NCI-H1092 treated with DMSO at 0.1 percent for 48 hours (cell line): ENCODE data around the gene TRMT44.
"Not testable (repeated sequence)": the region's sequence is repeated elsewhere in the genome, so short reads cannot be mapped to it uniquely, and the experiment has no call there.

Experiments used
- DNase-seq: peaks from one replicate; lab custom pipeline; 2025; lab: John Stamatoyannopoulos, UW

TRMT44 gene

GRCh38 chr4:8407316-8407715 is 33.3 kb upstream of the TRMT44 start:
- no peak for DNase-seq

DNA sequence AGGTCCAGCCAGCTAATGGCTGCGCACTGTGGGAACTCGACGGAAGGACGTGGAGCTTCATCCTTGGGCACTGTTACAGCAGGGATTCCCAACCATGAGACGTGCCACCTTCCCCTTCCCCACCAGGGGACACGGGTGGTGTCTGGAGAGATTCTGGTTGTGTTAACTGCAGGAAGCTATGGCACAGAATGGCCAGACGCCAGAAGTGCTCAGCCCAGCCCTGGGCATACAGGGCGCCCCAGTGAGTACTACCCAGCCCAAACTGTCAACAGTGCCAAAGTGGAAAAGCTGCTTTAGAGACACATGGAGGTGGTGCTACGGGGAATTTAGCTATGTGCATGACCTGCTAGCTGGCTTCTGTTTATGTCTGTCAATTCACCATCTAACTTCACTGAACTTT is 32.8 kb upstream of the TRMT44 start:
- no peak for DNase-seq

GRCh38 chr4:8409264-8410065 is 31.1 kb upstream of the TRMT44 start:
- DNase-seq = no peak

- DNase-seq = no peak
These were observed 30.4 kb upstream of the TRMT44 start for GRCh38 chr4:8410066-8410625.

DNA sequence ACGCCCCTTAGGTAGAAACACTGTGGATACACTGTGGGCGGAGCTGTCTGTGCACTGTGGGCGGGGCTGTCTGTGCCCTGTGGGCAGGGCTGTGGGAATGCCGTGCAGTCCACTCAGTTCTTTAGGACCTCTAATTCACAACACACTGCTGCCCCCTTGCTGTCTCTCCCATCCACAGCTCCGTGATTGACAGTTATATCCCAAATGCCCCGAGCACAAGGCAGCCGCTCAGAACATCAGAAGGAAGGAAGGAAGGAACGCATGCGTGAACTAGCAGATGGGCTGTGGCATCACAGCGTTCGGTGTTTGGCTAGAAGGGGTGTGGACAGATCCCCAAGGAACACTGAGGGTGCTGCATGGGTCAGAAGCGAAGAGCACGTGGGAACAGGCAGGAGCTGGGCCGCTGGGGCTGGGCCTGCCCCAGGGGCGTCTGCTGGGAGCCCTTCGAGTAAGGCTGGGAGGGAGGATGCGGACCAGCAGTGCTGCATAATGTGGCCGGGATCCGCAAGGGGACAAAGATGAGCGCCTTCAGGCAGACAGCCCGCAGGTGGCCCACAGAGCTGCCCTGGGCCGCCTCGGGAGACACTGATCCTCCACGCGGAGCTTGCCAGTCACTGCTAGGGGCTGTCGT is 29.8 kb upstream of the TRMT44 start:
- DNase-seq = peak; percentile 14

GRCh38 chr4:8411351-8412180 is 29.0 kb upstream of the TRMT44 start:
- no peak for DNase-seq

DNA sequence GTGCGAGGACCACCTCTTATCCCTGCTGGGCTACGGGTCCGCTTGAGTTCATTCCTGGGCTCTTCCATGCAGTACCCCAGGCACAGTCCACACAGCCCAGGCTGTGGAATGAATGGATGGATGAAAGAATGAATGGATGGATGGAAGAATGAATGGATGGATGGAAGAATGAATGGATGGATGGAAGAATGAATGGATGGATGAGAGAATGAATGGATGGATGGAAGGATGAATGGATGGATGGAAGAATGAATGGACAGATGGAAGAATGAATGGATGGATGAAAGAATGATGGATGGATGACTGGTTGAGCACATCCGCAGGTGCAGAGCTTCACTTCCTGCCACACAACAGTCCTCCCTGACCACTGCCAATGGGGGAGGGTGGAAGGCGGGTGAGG is 28.3 kb upstream of the TRMT44 start:
- DNase-seq = no peak

- no peak for DNase-seq
These were observed 26.2 kb upstream of the TRMT44 start for GRCh38 chr4:8414377-8414776.

DNA sequence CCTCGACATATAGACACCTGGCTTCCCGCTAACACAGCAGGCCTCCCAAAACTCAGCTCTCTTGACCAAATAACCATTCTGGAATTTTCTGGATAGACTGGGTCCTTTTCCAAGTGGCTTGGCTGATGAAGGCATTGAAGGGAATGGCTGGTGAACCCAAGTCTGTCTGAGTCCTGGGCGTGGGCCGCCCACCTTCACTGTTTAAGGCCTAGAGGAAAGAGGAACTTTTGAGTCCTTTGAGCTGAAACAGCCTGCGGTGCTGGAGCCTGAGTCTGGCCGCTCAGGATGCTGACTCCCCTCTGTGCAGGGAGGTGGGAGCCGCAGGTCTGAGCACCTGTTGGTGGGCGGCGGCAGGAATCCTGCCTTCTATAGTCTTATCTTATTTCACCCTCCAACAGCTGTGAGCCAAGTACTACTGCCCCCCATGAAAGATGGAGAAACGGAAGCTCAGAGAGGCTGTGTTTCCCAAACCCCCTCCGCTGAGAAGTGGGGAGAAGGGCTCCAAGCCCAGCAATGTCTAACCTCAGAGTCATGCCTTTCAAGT is 23.4 kb upstream of the TRMT44 start:
- no peak for DNase-seq

DNA sequence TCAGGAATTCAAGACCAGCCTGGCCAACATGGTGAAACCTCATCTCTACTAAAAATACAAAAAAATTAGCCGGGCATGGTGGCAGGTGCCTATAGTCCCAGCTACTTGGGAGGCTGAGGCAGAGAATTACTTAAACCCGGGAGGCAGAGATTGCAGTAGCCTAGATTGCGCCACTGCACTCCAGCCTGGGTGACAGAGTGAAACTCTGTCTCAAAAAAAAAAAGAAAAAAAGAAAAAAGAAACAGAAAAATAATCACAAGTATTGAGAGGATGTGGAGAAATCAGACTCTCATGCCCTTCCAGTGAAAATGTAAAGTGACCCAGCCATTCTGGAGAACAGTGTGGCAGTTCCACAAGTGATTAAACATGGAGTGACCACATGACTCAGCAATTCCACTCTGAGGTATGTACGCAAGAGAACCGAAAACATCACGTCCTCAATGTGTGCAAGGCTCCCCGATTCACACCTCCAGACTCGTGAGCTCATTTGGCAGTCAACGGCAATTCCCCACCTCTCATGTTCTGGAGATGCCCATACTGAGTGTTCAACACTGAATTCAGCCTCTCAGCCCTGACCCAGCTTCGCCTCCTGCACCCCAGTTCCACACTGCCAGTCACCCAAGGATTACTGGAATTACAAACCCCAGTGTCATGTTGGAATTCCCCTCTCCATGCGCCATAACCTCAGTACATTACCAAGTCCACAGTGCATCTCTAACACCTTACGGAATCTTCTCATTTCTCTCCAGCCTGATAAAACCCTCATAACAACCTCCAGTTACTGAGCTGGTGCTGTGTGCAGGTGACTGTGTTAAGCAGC is 21.1 kb upstream of the TRMT44 start:
- no peak for DNase-seq

GRCh38 chr4:8420151-8420550 is 20.4 kb upstream of the TRMT44 start:
- DNase-seq = not testable (repeated sequence)

DNA sequence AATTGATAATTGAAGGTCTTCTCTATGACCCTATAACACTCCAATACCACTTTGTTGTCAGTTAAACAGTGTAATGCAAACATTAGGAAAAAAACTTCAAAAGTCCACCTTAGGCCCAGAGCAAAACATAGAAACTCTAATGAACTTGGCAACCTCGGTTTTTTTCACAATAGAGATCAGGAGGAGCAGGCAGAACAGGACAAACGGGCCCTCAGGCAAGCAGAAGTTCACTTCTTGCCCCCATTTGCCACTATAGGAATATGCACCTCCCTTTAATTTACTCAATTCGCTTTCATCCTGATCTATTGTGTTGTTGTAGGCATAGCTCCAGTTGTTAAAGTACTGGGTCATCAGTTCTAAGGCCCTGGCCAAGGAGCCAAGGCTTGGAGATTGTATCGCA is 18.2 kb upstream of the TRMT44 start:
- no peak for DNase-seq

DNA sequence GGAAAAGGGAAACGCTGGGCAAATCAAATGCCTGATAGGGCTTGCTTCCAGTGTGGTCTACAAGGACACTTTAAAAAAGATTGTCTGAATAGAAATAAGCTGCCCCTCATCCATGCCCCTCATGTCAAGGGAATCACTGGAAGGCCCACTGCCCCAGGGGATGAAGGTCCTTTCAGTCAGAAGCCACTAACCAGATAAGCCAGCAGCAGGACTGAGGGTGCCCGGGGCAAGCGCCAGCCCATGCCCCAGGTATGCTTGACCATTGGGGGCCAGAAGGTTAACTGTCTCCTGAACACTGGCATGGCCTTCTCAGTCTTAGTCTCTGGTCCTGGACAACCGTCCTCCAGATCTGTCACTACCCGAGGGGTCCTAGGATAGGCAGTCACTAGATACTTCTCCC is 17.8 kb upstream of the TRMT44 start:
- no peak for DNase-seq

DNA sequence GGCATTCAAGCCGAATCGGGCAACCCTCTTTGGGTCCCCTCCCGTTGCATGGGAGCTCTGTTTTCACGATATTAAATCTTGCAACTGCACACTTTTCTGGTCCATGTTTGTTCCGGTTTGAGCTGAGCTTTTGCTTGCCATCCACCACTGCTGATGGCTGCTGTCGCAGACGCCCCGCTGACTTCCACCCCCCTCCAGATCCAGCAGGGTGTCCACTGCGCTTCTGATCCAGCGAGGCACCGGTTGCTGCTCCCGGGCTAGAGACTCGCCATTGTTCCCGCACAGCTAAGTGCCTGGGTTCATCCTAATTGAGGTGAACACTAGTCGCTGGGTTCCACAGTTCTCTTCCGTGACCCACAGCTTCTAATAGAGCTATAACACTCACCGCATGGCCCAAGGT is 13.3 kb upstream of the TRMT44 start:
- no peak for DNase-seq

DNA sequence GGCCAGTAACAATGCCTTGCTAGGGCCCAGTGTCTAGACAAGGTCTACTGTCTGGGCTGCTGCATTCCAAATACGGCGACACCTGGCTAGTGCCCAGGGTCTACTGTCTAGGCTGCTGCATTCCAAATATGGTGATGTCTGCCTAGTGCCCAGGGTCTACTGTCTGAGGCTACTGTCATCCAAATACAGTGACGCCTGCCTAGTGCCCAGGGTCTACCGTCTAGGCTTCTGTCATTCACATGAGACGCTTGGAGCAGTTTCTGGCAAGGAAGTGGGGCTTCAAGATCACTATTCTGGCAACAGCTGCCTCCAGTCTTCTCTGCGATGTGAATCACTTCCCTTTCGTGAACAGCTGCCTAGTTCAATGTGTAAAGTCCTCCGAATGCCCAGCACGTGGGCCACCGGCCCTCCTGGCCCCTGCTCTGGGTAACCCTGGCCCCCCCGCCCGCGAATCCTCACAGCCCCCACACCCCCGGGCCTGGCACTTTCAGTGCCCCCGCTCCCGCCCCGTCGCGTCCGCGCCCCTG is 12.8 kb upstream of the TRMT44 start:
- no peak for DNase-seq

- peak; percentile 68 for DNase-seq
These were observed 12.1 kb upstream of the TRMT44 start for GRCh38 chr4:8428288-8429097.

DNA sequence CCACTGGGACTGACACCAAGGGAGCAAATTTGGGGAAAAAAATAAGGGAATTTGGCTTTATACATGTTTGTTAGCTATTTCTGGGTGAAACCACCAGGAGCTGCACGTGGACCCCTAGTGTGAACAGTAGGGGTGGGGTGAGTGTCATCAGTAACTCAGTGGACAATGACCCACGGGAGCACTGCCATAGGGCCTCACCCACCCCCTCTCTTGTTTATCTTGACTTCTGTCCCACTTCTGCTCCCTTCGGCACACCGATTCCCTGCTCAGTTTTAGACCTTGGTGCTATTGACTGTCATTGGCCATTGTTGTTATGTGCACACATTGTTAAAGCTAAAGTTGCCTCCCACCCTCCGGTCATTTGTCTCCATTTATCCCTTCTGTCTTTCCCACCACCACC is 9.0 kb upstream of the TRMT44 start:
- DNase-seq = no peak

DNA sequence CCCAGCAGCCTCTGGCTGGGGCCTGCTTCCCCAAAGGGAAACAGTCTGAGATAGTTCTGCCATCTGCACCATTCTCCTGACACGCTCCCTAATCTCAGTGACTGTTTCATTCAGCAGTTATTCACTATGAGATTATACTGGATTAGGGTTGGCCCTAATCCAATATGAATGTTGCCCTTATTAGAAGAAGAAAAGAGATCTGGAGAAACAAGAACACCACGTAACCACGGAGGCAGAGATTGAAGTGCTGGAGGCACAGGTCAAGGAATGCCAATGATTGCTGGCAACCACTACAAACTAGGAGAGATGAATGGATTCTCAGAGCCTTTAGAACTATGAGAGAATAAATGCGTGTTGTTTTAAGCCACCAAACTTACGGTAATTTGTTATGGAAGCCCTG is 7.4 kb upstream of the TRMT44 start:
- no peak for DNase-seq

GRCh38 chr4:8434251-8435073 is 6.1 kb upstream of the TRMT44 start:
- DNase-seq = no peak
